Measurements from ENCODE around the gene LGI1.

Gene LGI1

DNA sequence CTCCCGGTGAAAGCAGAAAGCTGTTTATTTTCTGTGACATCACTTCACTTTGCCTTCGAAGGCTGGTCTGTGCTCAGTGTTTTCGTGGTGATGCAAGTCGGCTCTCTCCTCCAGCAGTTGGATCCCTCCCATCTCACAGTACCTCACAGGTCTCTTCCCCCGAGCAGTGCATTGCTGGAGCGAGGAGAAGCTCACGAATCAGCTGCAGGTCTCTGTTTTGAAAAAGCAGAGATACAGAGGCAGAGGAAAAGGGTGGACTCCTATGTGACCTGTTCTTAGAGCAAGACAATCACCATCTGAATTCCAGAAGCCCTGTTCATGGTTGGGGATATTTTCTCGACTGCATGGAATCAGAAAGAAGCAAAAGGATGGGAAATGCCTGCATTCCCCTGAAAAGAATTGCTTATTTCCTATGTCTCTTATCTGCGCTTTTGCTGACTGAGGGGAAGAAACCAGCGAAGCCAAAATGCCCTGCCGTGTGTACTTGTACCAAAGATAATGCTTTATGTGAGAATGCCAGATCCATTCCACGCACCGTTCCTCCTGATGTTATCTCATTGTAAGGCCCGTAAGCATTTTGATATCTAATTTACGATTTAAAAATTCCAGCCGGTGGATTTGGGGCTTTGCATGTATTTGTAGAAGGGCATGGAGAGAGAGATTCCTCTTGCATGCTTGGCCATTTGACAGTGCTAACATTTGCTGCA lies at the start of gene LGI1:
Gene LGI1 (plus strand): TSS at position 136 of the 707 bp plus-strand sequence. CDS start 209 bp downstream, at position 345.
- DNase-seq (ENCODE audit: low read depth in 2 of 2): no peak

GRCh38 chr10:93710333-93710909 lies 47.3 kb upstream of the LGI1 start:
- DNase-seq (ENCODE audit: low read depth in 2 of 2): no peak

- no peak for DNase-seq (ENCODE audit: low read depth in 2 of 2)
Measured at GRCh38 chr10:93711891-93712290, 45.8 kb upstream of the LGI1 start.

GRCh38 chr10:93712593-93712992 lies 45.1 kb upstream of the LGI1 start:
- DNase-seq (ENCODE audit: low read depth in 2 of 2): no peak

GRCh38 chr10:93715345-93715744 lies 42.4 kb upstream of the LGI1 start:
- no peak for DNase-seq (ENCODE audit: low read depth in 2 of 2)

DNA sequence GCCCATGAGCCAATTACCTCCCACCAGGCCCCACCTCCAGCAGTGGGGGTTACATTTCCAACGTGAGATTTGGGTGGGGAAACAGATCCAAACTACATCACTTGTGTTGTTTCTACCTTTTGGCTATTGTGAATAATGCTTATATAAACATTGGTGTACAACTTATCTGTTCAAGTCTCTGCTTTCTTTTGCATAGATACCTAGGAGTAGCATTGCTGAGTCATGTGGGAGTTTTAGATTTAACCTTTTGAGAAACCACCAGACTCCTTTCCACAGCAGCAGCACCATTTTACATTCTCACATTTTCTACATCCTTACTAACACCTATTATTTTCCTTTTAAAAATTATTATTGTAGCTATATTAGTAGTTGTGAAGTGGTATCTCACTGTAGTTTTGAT lies 41.0 kb upstream of the LGI1 start:
- DNase-seq (ENCODE audit: low read depth in 2 of 2): no peak

GRCh38 chr10:93718937-93719725 lies 38.6 kb upstream of the LGI1 start:
- no peak for DNase-seq (ENCODE audit: low read depth in 2 of 2)

DNA sequence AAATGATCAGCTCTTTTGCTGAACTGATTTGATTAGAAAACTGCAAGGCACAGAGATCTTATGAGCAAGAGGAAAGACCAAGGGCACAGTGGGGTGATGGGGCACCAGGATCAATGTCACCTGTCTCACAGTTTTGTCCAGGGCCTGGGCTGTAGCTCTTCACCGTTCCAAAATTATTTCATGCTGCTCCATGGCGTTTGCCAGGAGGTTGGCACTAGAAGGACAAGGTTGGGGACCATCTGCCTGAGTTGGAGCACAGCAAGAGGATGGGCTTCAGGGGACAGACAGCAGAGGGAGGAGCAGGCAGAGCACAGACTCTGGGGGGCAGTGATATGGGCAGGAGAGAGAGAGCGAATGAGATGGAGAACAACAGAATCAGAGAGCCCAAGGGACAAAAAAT lies 37.8 kb upstream of the LGI1 start:
- DNase-seq (ENCODE audit: low read depth in 2 of 2): no peak

DNA sequence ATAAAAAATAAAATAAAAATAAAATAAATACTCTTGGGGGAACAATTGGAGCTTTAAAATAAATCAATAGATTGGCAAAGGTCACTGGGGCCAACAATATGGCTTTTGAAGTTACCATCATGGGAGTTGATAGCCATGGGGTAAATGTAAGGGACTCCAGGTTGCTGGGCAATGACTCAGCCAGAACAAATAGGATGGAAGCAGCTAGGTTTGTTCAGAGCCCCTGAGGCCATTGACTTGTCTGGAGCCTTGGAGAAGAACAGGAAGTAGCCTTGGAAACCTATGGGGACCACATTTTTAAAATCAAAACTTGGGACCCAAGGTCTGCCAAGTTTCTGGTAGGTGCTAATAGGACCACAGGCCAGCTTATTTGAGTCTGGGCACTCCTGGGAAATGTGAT lies 35.2 kb upstream of the LGI1 start:
- no peak for DNase-seq (ENCODE audit: low read depth in 2 of 2)

- DNase-seq (ENCODE audit: low read depth in 2 of 2): no peak
Measured at GRCh38 chr10:93723153-93723552, 34.6 kb upstream of the LGI1 start.

DNA sequence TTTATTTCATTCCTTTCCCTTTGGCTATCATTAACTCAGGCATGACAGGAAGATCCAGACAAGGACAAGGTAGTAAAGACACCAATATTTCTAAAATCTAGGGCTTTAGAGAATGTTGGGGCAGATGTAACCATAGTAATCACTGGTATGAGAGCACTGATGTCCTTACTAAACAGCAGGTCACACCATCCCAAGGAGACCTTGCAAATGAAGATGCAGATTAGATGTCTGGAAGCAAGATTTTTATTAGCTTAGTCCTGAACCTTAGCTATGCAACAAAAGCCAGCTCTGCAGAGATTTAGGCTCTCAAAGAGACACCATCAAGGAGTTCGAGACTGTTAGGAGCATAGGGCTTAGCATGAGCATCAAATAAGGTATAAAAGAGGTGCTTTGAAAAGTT lies 31.7 kb upstream of the LGI1 start:
- no peak for DNase-seq (ENCODE audit: low read depth in 2 of 2)

- DNase-seq (ENCODE audit: low read depth in 2 of 2): no peak
Measured at GRCh38 chr10:93741367-93741766, 16.4 kb upstream of the LGI1 start.

DNA sequence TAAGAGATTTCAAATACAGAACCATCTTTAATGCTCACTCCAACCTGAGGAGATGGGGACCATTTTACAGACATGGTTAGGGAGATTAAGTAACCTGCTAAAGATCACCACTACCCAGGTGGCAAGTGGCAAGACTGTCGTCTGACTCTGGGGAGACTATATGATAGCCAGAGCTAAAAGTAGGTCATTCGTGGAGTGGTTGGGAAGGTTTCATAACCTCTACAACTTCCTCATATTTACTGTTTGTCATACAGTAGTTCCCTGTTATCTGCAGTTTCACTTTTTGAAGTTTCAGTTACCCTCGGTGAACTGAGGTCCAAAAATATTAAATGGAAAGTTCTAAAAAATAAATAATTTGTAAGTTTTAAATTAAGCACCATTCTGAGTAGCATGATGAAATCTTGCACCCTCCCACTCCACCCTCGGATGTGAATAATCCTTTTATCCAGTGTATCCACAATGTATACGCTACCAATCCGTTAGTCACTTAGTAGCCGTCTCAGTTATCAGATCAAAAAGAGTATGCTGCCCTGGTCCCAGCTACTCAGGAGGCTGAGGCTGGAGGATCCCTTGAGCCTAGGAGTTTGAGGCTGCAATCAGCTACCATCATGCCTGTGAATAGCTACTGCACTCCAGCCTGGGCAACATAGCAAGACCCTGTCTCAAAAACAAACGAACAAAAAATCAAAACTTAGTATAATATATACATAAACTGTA lies 14.9 kb upstream of the LGI1 start:
- no peak for DNase-seq (ENCODE audit: low read depth in 2 of 2)

DNA sequence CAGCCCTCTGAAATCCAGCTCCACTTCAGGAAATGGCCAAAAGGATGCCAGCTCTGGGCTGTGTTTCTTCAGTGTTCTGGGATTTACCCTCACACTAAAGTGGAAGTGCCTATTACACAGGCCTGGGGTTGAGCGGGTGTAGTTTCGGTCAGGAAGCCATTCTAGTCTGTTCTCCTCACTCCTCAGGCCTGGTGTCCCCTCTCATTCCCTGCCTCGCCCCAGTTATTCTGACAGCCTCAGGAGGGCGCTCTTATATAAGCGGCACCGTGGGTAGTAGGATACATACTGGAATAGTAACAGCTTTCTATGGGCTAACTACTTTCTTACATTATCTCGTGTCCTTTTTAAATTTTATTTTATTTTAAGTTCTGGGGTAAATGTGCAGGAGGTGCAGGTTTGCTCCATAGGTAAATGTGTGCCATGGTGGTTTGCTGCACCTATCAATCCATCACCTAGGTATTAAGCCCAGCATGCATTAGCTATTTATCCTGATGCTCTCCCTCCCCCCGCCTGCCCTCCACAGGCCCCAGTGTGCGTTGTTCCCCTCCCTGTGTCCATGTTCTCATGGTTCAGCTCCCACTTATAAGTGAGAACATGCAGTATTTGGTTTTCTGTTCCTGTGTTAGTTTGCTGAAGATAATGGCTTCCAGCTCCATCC lies 12.2 kb upstream of the LGI1 start:
- DNase-seq (ENCODE audit: low read depth in 2 of 2): no peak

- DNase-seq (ENCODE audit: low read depth in 2 of 2): no peak
Measured at GRCh38 chr10:93746844-93747284, 10.9 kb upstream of the LGI1 start.

GRCh38 chr10:93749218-93749799 lies 8.4 kb upstream of the LGI1 start:
- no peak for DNase-seq (ENCODE audit: low read depth in 2 of 2)

GRCh38 chr10:93751124-93751523 lies 6.6 kb upstream of the LGI1 start:
- DNase-seq (ENCODE audit: low read depth in 2 of 2): no peak

- no peak for DNase-seq (ENCODE audit: low read depth in 2 of 2)
Measured at GRCh38 chr10:93751832-93752231, 5.9 kb upstream of the LGI1 start.

- no peak for DNase-seq (ENCODE audit: low read depth in 2 of 2)
Measured at GRCh38 chr10:93752761-93753160, 5.0 kb upstream of the LGI1 start.

DNA sequence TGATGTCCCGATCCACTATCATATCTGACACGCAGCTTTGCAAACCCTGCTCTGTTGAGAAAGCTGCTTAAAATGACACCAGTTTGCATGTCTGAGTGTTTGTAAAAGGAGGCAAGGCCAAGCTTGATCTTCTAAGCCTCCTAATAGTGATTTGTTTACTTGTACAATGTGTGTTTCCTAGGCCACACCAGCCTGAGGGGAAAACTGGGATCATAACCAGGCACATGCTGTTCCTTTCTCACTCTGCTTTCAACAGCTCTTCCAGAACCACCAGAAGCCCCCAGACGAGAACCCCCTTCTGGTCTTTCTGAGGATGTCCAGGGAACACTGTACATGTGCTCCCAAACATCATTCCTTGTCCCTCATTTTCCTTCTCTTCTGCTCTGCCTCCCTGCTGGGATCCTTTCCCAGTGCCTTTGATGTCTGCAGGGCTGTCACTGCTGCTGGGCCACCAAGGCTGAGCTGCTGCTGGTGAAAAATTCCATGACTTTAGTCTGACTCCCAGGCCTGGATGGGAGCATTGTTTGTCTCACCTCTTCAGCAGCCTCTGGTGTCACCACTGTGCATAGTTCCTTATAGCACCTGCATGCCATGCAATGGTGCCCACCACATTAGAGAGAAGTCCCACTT lies 4.0 kb upstream of the LGI1 start:
- no peak for DNase-seq (ENCODE audit: low read depth in 2 of 2)

DNA sequence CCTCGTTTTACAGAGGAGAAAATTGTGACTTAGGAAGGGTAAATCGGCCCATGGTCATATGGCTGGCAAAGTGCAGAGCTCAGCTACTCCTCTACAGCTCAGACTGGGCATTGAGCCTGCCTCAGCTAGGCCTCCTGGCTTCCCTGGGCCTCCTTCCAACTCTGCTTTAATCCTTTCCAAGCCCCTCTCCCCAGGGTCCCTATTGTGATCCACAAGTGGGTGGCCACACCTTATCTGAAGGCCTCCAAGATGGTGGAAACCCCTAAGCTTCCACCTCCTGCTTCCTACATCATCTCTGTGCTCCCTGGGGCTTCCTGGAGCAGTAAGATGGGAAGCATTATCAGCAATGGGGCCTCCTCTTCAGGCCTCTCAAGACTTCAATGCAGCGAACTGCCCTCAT lies 3.0 kb upstream of the LGI1 start:
- DNase-seq (ENCODE audit: low read depth in 2 of 2): no peak
